HEK293T (cell line): ENCODE results near the gene ACADVL.

ENCODE experiments used
- CTCF ChIA-PET: fragments of 350-600 bp; formaldehyde crosslinking; extraction: SDS; loops from one replicate; lab custom pipeline; 2021; ENCODE audit warnings: antibody characterized with exemption, inconsistent platforms; lab: Yijun Ruan, JAX
- POLR2A ChIA-PET: fragments of 350-600 bp; formaldehyde crosslinking; extraction: SDS; loops from one replicate; lab custom pipeline; 2020; ENCODE audit warnings: antibody characterized with exemption, inconsistent platforms; lab: Yijun Ruan, JAX
- DNase-seq: peaks from one replicate; pipeline ENCODE4 v3.0.0; 2012; ENCODE audit warnings: mixed read lengths; ENCODE audit errors: extremely low spot score
- ARNT ChIP-seq: fragments of 450-650 bp; IDR thresholded peaks from 2 replicates; pipeline ENCODE4 v1.6.1; 2017; ENCODE audit warnings: mild to moderate bottlenecking
- BHLHE40 ChIP-seq: fragments of 450-650 bp; IDR thresholded peaks from 2 replicates; pipeline ENCODE4 v1.6.1; 2016; ENCODE audit warnings: mild to moderate bottlenecking, moderate library complexity, borderline replicate concordance
- CTBP1 ChIP-seq: fragments of 450-650 bp; IDR thresholded peaks from 2 replicates; pipeline ENCODE4 v1.6.1; 2016; ENCODE audit warnings: borderline replicate concordance
- ELF4 ChIP-seq: fragments of 450-650 bp; IDR thresholded peaks from 2 replicates; pipeline ENCODE4 v1.6.1; 2017; ENCODE audit warnings: antibody characterized with exemption
- FOXA1 ChIP-seq: fragments of 450-650 bp; IDR thresholded peaks from 2 replicates; pipeline ENCODE4 v1.6.1; 2016; ENCODE audit warnings: mild to moderate bottlenecking
- FOXK2 ChIP-seq: fragments of 450-650 bp; IDR thresholded peaks from 2 replicates; pipeline ENCODE4 v1.6.1; 2016; ENCODE audit warnings: mild to moderate bottlenecking
- FOXM1 ChIP-seq: fragments of 450-650 bp; IDR thresholded peaks from 2 replicates; pipeline ENCODE4 v1.6.1; 2017; ENCODE audit warnings: mild to moderate bottlenecking, borderline replicate concordance
- HDGF ChIP-seq: fragments of 450-650 bp; IDR thresholded peaks from 2 replicates; pipeline ENCODE4 v1.6.1; 2017; ENCODE audit warnings: antibody characterized with exemption, borderline replicate concordance
- L3MBTL2 ChIP-seq: fragments of 450-650 bp; conservative IDR thresholded peaks from 2 replicates; pipeline ENCODE4 v1.6.1; 2016; ENCODE audit warnings: mild to moderate bottlenecking
- LEF1 ChIP-seq: fragments of 450-650 bp; IDR thresholded peaks from 2 replicates; pipeline ENCODE4 v1.6.1; 2017; ENCODE audit warnings: mild to moderate bottlenecking, borderline replicate concordance
- NFRKB ChIP-seq: fragments of 450-650 bp; IDR thresholded peaks from 2 replicates; pipeline ENCODE4 v1.6.1; 2016; ENCODE audit warnings: mild to moderate bottlenecking, moderate library complexity
- PKNOX1 ChIP-seq: fragments of 450-650 bp; IDR thresholded peaks from 2 replicates; pipeline ENCODE4 v1.6.1; 2016
- SP1 ChIP-seq: fragments of 450-650 bp; IDR thresholded peaks from 2 replicates; pipeline ENCODE4 v1.6.1; 2017
- SUZ12 ChIP-seq: fragments of 450-650 bp; IDR thresholded peaks from 2 replicates; pipeline ENCODE4 v1.6.1; 2016; ENCODE audit warnings: mild to moderate bottlenecking
- TARDBP ChIP-seq: fragments of 450-650 bp; IDR thresholded peaks from 2 replicates; pipeline ENCODE4 v1.6.1; 2016
- ZNF384 ChIP-seq: fragments of 450-650 bp; IDR thresholded peaks from 2 replicates; pipeline ENCODE4 v1.6.1; 2016

Gene ACADVL

GRCh38 chr17:7260651-7261378, 41.1 kb downstream of the ACADVL start:
- TF ChIP-seq NFRKB (no peak), SUZ12 (no peak), PKNOX1 (no peak), LEF1 (no peak), FOXM1 (no peak), SP1 (no peak), ARNT (no peak), TARDBP (no peak), CTBP1 (no peak), FOXA1 (no peak), L3MBTL2 (no peak), FOXK2 (no peak), BHLHE40 (no peak), ZNF384 (no peak), ELF4 (no peak), HDGF (no peak)
- POLR2A ChIA-PET, result interaction anchor here (1.2 kb wide), 1 partner anchor 40 kb away, joined by 3 read pairs; no protein-coding TSS in a partner anchor
- CTCF ChIA-PET, result no interaction called here
- no peak for DNase-seq

- no peak for TF ChIP-seq ARNT
- no peak for TF ChIP-seq CTBP1
- TF ChIP-seq LEF1, result no peak
These were observed 41.8 kb downstream of the ACADVL start for GRCh38 chr17:7261379-7262191.

GRCh38 chr17:7262192-7262934, 42.6 kb downstream of the ACADVL start, which contains the start of gene CLDN7:
TSS of gene CLDN7 (minus strand) at chr17:7262478. CDS start at chr17:7262043, 435 bp downstream.
- CTCF ChIA-PET, result no interaction called here
- DNase-seq, result no peak
- POLR2A ChIA-PET, result interaction anchor here (1.2 kb wide), 1 partner anchor 41 kb away, joined by 3 read pairs; no protein-coding TSS in a partner anchor
- no peak for TF ChIP-seq PKNOX1
- TF ChIP-seq FOXK2, result no peak
- no peak for TF ChIP-seq SUZ12
- TF ChIP-seq NFRKB, result no peak
- TF ChIP-seq SP1, result no peak
- TF ChIP-seq FOXM1, result no peak
- TF ChIP-seq ARNT, result no peak
- TF ChIP-seq CTBP1, result no peak
- no peak for TF ChIP-seq HDGF
- no peak for TF ChIP-seq L3MBTL2
- no peak for TF ChIP-seq BHLHE40
- no peak for TF ChIP-seq ZNF384
- TF ChIP-seq TARDBP, result no peak
- no peak for TF ChIP-seq ELF4
- TF ChIP-seq FOXA1, result no peak
- TF ChIP-seq LEF1, result no peak

More at GRCh38 chr17:7261379-7262191, 41.8 kb downstream of the ACADVL start:
- no peak for DNase-seq
- ChIA-PET POLR2A (interaction anchor here (1.2 kb wide), 1 partner anchor 40 kb away, joined by 3 read pairs; no protein-coding TSS in a partner anchor), CTCF (no interaction called here)

GRCh38 chr17:7262935-7263800, 43.4 kb downstream of the ACADVL start:
- no peak for DNase-seq
- POLR2A ChIA-PET, result interaction anchor here (0.7 kb wide), 1 partner anchor 41 kb away, joined by 3 read pairs; no protein-coding TSS in a partner anchor
- CTCF ChIA-PET, result no interaction called here

More at GRCh38 chr17:7262935-7263800, 43.4 kb downstream of the ACADVL start:
- TF ChIP-seq PKNOX1 (no peak), L3MBTL2 (no peak), BHLHE40 (no peak), ARNT (no peak), SP1 (no peak), LEF1 (no peak), FOXK2 (no peak), SUZ12 (no peak), ELF4 (no peak), HDGF (no peak), NFRKB (no peak), FOXM1 (no peak), CTBP1 (no peak), TARDBP (no peak), FOXA1 (no peak), ZNF384 (no peak)
